K562 (cell line): ENCODE data around the gene TIMM10. TPM values are rescaled to one million over a fixed set of nuclear protein-coding genes. Genes with fewer than 3 reads are reported as not detected.

ENCODE experiments used
- ARNT ChIP-seq, 2 experiments: fragments of 450-650 bp; IDR thresholded peaks; 2 replicates each; pipeline ENCODE4 v1.6.1; 2016; ENCODE audit warnings: mild to moderate bottlenecking in 1 of 2
- CBX1 ChIP-seq: sonication (generic); IDR thresholded peaks from 2 replicates; pipeline ENCODE4 v1.6.1; 2016; ENCODE audit warnings: antibody characterized with exemption, low read depth, mild to moderate bottlenecking
- CBX3 ChIP-seq, 2 experiments: IDR thresholded peaks; 1 replicate in 1 of 2; 2 replicates in 1 of 2; pipeline ENCODE4 v1.6.1; 2012; ENCODE audit warnings: inconsistent platforms in 2 of 2, low read length in 2 of 2, borderline replicate concordance in 1 of 2, control low read depth in 1 of 2
- FIP1L1 ChIP-seq: fragments of 200-400 bp; formaldehyde crosslinking; IDR thresholded peaks from 2 replicates; pipeline ENCODE4 v1.6.1; 2018; ENCODE audit warnings: mild to moderate bottlenecking, low read depth, low read length; ENCODE audit not compliant: poor library complexity, severe bottlenecking
- FOXA3 ChIP-seq, 2 experiments: fragments of 450-650 bp in 1 of 2; sonication (generic) in 1 of 2; formaldehyde crosslinking; IDR thresholded peaks in 1 of 2; conservative IDR thresholded peaks in 1 of 2; 2 replicates each; pipeline versions ENCODE4 v1.4.0 to v1.8.0; 2020 to 2022; ENCODE audit warnings: mild to moderate bottlenecking in 2 of 2, missing genetic modification reagents in 1 of 2
- HMGN3 ChIP-seq: IDR thresholded peaks from 2 replicates; pipeline ENCODE4 v1.6.1; 2011; ENCODE audit warnings: borderline replicate concordance, low read depth, mild to moderate bottlenecking, mixed read lengths, low read length; ENCODE audit not compliant: insufficient read length; ENCODE audit errors: extremely low read depth
- LEF1 ChIP-seq: fragments of 450-650 bp; IDR thresholded peaks from 2 replicates; pipeline ENCODE4 v1.6.1; 2016; ENCODE audit warnings: mild to moderate bottlenecking
- MAZ ChIP-seq, 2 experiments: fragments of 450-650 bp in 1 of 2; sonication (generic) in 1 of 2; formaldehyde crosslinking; IDR thresholded peaks in 1 of 2; conservative IDR thresholded peaks in 1 of 2; 2 replicates each; pipeline versions ENCODE4 v1.4.0 to v1.5.0; 2020; ENCODE audit warnings: mild to moderate bottlenecking in 1 of 2, missing genetic modification reagents in 1 of 2
- POLR2H ChIP-seq: IDR thresholded peaks from 2 replicates; pipeline ENCODE4 v1.6.1; 2016; ENCODE audit warnings: missing genetic modification characterization, low read depth, mild to moderate bottlenecking, control low read depth, missing compliant biosample characterization, moderate library complexity
- POU5F1 ChIP-seq: fragments of 150-350 bp; IDR thresholded peaks from 2 replicates; pipeline ENCODE4 v1.6.1; 2014; ENCODE audit warnings: borderline replicate concordance, low read length, low read depth, mild to moderate bottlenecking; ENCODE audit not compliant: partially characterized antibody
- RAD51 ChIP-seq: fragments of 450-650 bp; IDR thresholded peaks from 2 replicates; pipeline ENCODE4 v1.7.1; 2016; ENCODE audit warnings: low read depth, mild to moderate bottlenecking, borderline replicate concordance
- SAP30 ChIP-seq: fragments of 200-600 bp; sonication (generic); IDR thresholded peaks from 2 replicates; pipeline ENCODE4 v1.6.1; 2012; ENCODE audit warnings: borderline replicate concordance, low read depth, mild to moderate bottlenecking, moderate library complexity, low read length, control low read depth, inconsistent platforms; ENCODE audit not compliant: insufficient read depth, poor library complexity, severe bottlenecking
- SRF ChIP-seq, 2 experiments: fragments of 250-450, 450-650 bp in 1 of 2; sonication (Bioruptor Pico) in 1 of 2; sonication (generic) in 1 of 2; formaldehyde crosslinking; IDR thresholded peaks; 2 replicates each; pipeline versions ENCODE4 v1.5.0 to v1.5.1; 2020 to 2022; ENCODE audit warnings: mild to moderate bottlenecking in 1 of 2, missing genetic modification reagents in 1 of 2
- UBTF ChIP-seq, 2 experiments: IDR thresholded peaks; 2 replicates each; pipeline ENCODE4 v1.6.1; 2012; ENCODE audit warnings: improper control_type of control experiment in 2 of 2, low read depth in 2 of 2, low read length in 2 of 2, borderline replicate concordance in 1 of 2
- USF1 ChIP-seq: sonication (generic); formaldehyde crosslinking; IDR thresholded peaks from 2 replicates; pipeline ENCODE4 v1.9.0; 2022; ENCODE audit warnings: mild to moderate bottlenecking, missing genetic modification reagents
- VEZF1 ChIP-seq: fragments of 200-800 bp; sonication (Bioruptor generic); IDR thresholded peaks from 2 replicates; pipeline ENCODE4 v1.6.1; 2017; ENCODE audit warnings: missing genetic modification characterization, missing compliant biosample characterization
- ZFP1 ChIP-seq: fragments of 450-650 bp; formaldehyde crosslinking; IDR thresholded peaks from 2 replicates; pipeline ENCODE4 v1.4.0; 2020; ENCODE audit warnings: mild to moderate bottlenecking, mixed read lengths
- ZNF584 ChIP-seq: fragments of 200-800 bp; sonication (Bioruptor generic); IDR thresholded peaks from 2 replicates; pipeline ENCODE4 v1.6.1; 2016; ENCODE audit warnings: low read depth, mild to moderate bottlenecking, missing genetic modification characterization, missing compliant biosample characterization
- polyA plus RNA-seq, 8 experiments: library from polyadenylated mRNA; depleted of rRNA in 4 of 8; stranded (reverse) in 5 of 8; unstranded in 3 of 8; fragments of >200 nt; fragmentation: Nextera tagmentation in 2 of 8; fragmentation: Illumina TruSeq in 1 of 8; extraction: Ambion mirVana in 2 of 8; extraction: Trizol in 1 of 8; gene quantifications; 2 replicates each; pipeline versions ENCODE4 v1.2.1 to v1.2.3, GENCODE V29; 2011 to 2014; ENCODE audit warnings: inconsistent platforms in 1 of 8, missing spikeins in 1 of 8
- total RNA-seq, 7 experiments: library from RNA; depleted of rRNA in 6 of 7; stranded (reverse); fragments of >200 nt in 6 of 7; fragmentation: Illumina TruSeq in 2 of 7; extraction: Trizol in 2 of 7; gene quantifications; 2 replicates each; pipeline versions ENCODE4 v1.2.1 to v1.2.3, GENCODE V29; 2011 to 2021; ENCODE audit warnings: low replicate concordance in 1 of 7

Gene TIMM10
- total and polyA plus RNA-seq, 9 of the 15 experiments (the other 6 are each of a cell fraction or from before 2014, with no cell fraction given) = 109 to 553 (median 172) TPM

- TF ChIP-seq VEZF1 (CRISPR knock-in tag) (peak; percentile 95), ZFP1 (CRISPR knock-in tag) (no peak), SAP30 (peak; percentile 48), HMGN3 (peak; percentile 23), FOXA3 (CRISPR knock-in tag; conservative IDR thresholded peaks at IDR 0.05 in 1 of 2, IDR thresholded peaks at IDR 0.05 in 1 of 2) (peak in 1 of 2 experiments; percentile 77; a peak in 2 of 4 replicates), USF1 (CRISPR knock-in tag) (peak; percentile 58), ARNT (IDR thresholded peaks at IDR 0.05) (no peak), LEF1 (peak; percentile 54; the same call in 1 of the 2 replicates), MAZ (CRISPR knock-in tag; conservative IDR thresholded peaks at IDR 0.05 in 1 of 2, IDR thresholded peaks at IDR 0.05 in 1 of 2) (peak; percentile 21 to 40; a peak in 1 of 4 replicates), SRF (CRISPR knock-in tag; IDR thresholded peaks at IDR 0.05) (peak in 1 of 2 experiments; percentile 94; a peak in 2 of 4 replicates), UBTF (IDR thresholded peaks at IDR 0.05; ENCODE audit: borderline replicate concordance in 1 of 2, low read depth in 2 of 2, low read length in 2 of 2) (peak in 1 of 2 experiments; percentile 55; a peak in 1 of 4 replicates), POLR2H (tag) (no peak), POU5F1 (no peak), RAD51 (peak; percentile 63), FIP1L1 (peak; percentile 13), CBX1 (peak; percentile 50; the same call in 1 of the 2 replicates), ZNF584 (CRISPR knock-in tag) (no peak), CBX3 (IDR thresholded peaks at IDR 0.05; ENCODE audit: borderline replicate concordance in 1 of 2, low read length in 2 of 2) (peak in 1 of 2 experiments; percentile 59; a peak in 1 of 3 replicates)
Measured at GRCh38 chr11:57514538-57515331, 15.8 kb downstream of the TIMM10 start (continued).
